Stimulated activated memory B cell treated with anti-CD40 and anti-IgM and Interleukin-4, amounts not matched to agents 10 μg/mL and 1 μg/mL and 100 μg/mL, for 72 hours (primary cell): Measurements from ENCODE around the gene ARMC12.
"Not testable (repeated sequence)": the region's sequence is repeated elsewhere in the genome, so short reads cannot be mapped to it uniquely, and the experiment has no call there.

ENCODE experiments used
- ATAC-seq: fragments of 150-1000 bp; cut with Tn5 transposase; 2 replicates; pipeline ENCODE4 v1.10.0; 2021
- H3K27ac Mint-ChIP-seq: one replicate; pipeline ENCODE4 v1.8.0; 2022; ENCODE audit warnings: mild to moderate bottlenecking, mixed read lengths
- H3K27me3 Mint-ChIP-seq: one replicate; pipeline ENCODE4 v1.8.0; 2022; ENCODE audit warnings: mixed read lengths
- H3K36me3 Mint-ChIP-seq: one replicate; pipeline ENCODE4 v1.8.0; 2022; ENCODE audit warnings: mixed read lengths
- H3K4me1 Mint-ChIP-seq: one replicate; pipeline ENCODE4 v1.8.0; 2022; ENCODE audit warnings: mixed read lengths
- H3K4me3 Mint-ChIP-seq: one replicate; pipeline ENCODE4 v1.8.0; 2022; ENCODE audit warnings: mild to moderate bottlenecking, moderate library complexity, mixed read lengths
- H3K9me3 Mint-ChIP-seq: one replicate; pipeline ENCODE4 v1.8.0; 2022; ENCODE audit warnings: mixed read lengths

Gene ARMC12

GRCh38 chr6:35736982-35737412 lies at the start of gene ARMC12:
ARMC12 (plus strand) TSS chr6:35737032; CDS start chr6:35737109, 77 bp downstream.
- Mint-ChIP-seq H3K9me3 (no peaks in the 10 kb centered on the region), H3K27me3 (no peaks in the 10 kb centered on the region), H3K36me3 (no peaks in the 10 kb centered on the region), H3K4me1 (peaks cover 28% of the 10 kb centered on the region), H3K27ac (peak within 1 kb of the TSS; percentile 69), H3K4me3 (no peak within 1 kb of the TSS)
- no peak for ATAC-seq

- peak; percentile 64 for ATAC-seq
- no peaks in the 10 kb centered on the region for H3K36me3 Mint-ChIP-seq
- H3K9me3 Mint-ChIP-seq: no peaks in the 10 kb centered on the region
- no peaks in the 10 kb centered on the region for H3K27me3 Mint-ChIP-seq
- peaks cover 20% of the 10 kb centered on the region for H3K4me1 Mint-ChIP-seq
- peak overlapping the region; percentile 78 for H3K27ac Mint-ChIP-seq
- peak overlapping the region; percentile 85 for H3K4me3 Mint-ChIP-seq
Observed at GRCh38 chr6:35687658-35688604, 48.9 kb upstream of the ARMC12 start.

GRCh38 chr6:35688605-35689322 lies 48.1 kb upstream of the ARMC12 start, which contains the start of gene FKBP5:
FKBP5 (minus strand) TSS chr6:35688915; CDS start chr6:35642824, 46,091 bp downstream.
- no peaks in the 10 kb centered on the region for H3K27me3 Mint-ChIP-seq
- no peaks in the 10 kb centered on the region for H3K36me3 Mint-ChIP-seq
- no peaks in the 10 kb centered on the region for H3K9me3 Mint-ChIP-seq
- H3K4me3 Mint-ChIP-seq: peak within 1 kb of the TSS; percentile 85
- peak; percentile 95 for ATAC-seq
- H3K4me1 Mint-ChIP-seq: peaks cover 20% of the 10 kb centered on the region
- peak within 1 kb of the TSS; percentile 78 for H3K27ac Mint-ChIP-seq

GRCh38 chr6:35690006-35690405 lies 46.8 kb upstream of the ARMC12 start:
- H3K27me3 Mint-ChIP-seq, H3K27ac Mint-ChIP-seq, ATAC-seq, H3K36me3 Mint-ChIP-seq, H3K4me3 Mint-ChIP-seq, H3K9me3 Mint-ChIP-seq: not testable (repeated sequence)
- H3K4me1 Mint-ChIP-seq: peaks cover 20% of the 10 kb centered on the region

- Mint-ChIP-seq H3K36me3 (no peaks in the 10 kb centered on the region), H3K9me3 (no peaks in the 10 kb centered on the region), H3K27ac (no peak overlapping the region), H3K27me3 (no peaks in the 10 kb centered on the region), H3K4me1 (peaks cover 20% of the 10 kb centered on the region), H3K4me3 (no peak overlapping the region)
- ATAC-seq: no peak
Observed at GRCh38 chr6:35690484-35690883, 46.3 kb upstream of the ARMC12 start.

GRCh38 chr6:35691027-35691824 lies 45.6 kb upstream of the ARMC12 start:
- Mint-ChIP-seq H3K27ac (no peak overlapping the region), H3K36me3 (no peaks in the 10 kb centered on the region), H3K4me3 (no peak overlapping the region), H3K9me3 (no peaks in the 10 kb centered on the region), H3K27me3 (no peaks in the 10 kb centered on the region), H3K4me1 (peaks cover 20% of the 10 kb centered on the region)
- no peak for ATAC-seq

GRCh38 chr6:35694462-35694861 lies 42.4 kb upstream of the ARMC12 start:
- Mint-ChIP-seq H3K4me3 (no peak overlapping the region), H3K36me3 (no peaks in the 10 kb centered on the region), H3K27ac (no peak overlapping the region), H3K4me1 (peaks cover 5% of the 10 kb centered on the region), H3K27me3 (no peaks in the 10 kb centered on the region), H3K9me3 (no peaks in the 10 kb centered on the region)
- no peak for ATAC-seq

GRCh38 chr6:35698430-35698829 lies 38.4 kb upstream of the ARMC12 start:
- H3K27me3 Mint-ChIP-seq, H3K9me3 Mint-ChIP-seq, H3K27ac Mint-ChIP-seq, H3K36me3 Mint-ChIP-seq, H3K4me3 Mint-ChIP-seq, ATAC-seq, H3K4me1 Mint-ChIP-seq: not testable (repeated sequence)

GRCh38 chr6:35698858-35699257 lies 38.0 kb upstream of the ARMC12 start:
- Mint-ChIP-seq H3K27ac (no peak overlapping the region), H3K4me1 (no peaks in the 10 kb centered on the region), H3K4me3 (no peak overlapping the region), H3K9me3 (peaks cover under 1% of the 10 kb centered on the region), H3K27me3 (no peaks in the 10 kb centered on the region), H3K36me3 (no peaks in the 10 kb centered on the region)
- ATAC-seq: no peak

- no peaks in the 10 kb centered on the region for H3K36me3 Mint-ChIP-seq
- H3K4me3 Mint-ChIP-seq: no peak overlapping the region
- H3K9me3 Mint-ChIP-seq: peaks cover 2% of the 10 kb centered on the region
- H3K27me3 Mint-ChIP-seq: no peaks in the 10 kb centered on the region
- no peak for ATAC-seq
- H3K27ac Mint-ChIP-seq: no peak overlapping the region
- H3K4me1 Mint-ChIP-seq: no peaks in the 10 kb centered on the region
Observed at GRCh38 chr6:35703554-35703953, 33.3 kb upstream of the ARMC12 start.

- H3K4me3 Mint-ChIP-seq: no peak overlapping the region
- H3K4me1 Mint-ChIP-seq: no peaks in the 10 kb centered on the region
- H3K27me3 Mint-ChIP-seq: no peaks in the 10 kb centered on the region
- no peak overlapping the region for H3K27ac Mint-ChIP-seq
- no peaks in the 10 kb centered on the region for H3K36me3 Mint-ChIP-seq
- no peak for ATAC-seq
- peaks cover 2% of the 10 kb centered on the region for H3K9me3 Mint-ChIP-seq
Observed at GRCh38 chr6:35706468-35706867, 30.4 kb upstream of the ARMC12 start.

GRCh38 chr6:35707714-35708407 lies 29.0 kb upstream of the ARMC12 start:
- no peaks in the 10 kb centered on the region for H3K4me1 Mint-ChIP-seq
- H3K4me3 Mint-ChIP-seq: no peak overlapping the region
- H3K27ac Mint-ChIP-seq: no peak overlapping the region
- H3K9me3 Mint-ChIP-seq: peaks cover 2% of the 10 kb centered on the region
- no peaks in the 10 kb centered on the region for H3K36me3 Mint-ChIP-seq
- no peaks in the 10 kb centered on the region for H3K27me3 Mint-ChIP-seq
- no peak for ATAC-seq

GRCh38 chr6:35708585-35708984 lies 28.2 kb upstream of the ARMC12 start:
- Mint-ChIP-seq H3K36me3 (no peaks in the 10 kb centered on the region), H3K9me3 (peaks cover 2% of the 10 kb centered on the region), H3K27me3 (no peaks in the 10 kb centered on the region), H3K4me3 (no peak overlapping the region), H3K4me1 (no peaks in the 10 kb centered on the region), H3K27ac (no peak overlapping the region)
- no peak for ATAC-seq

- no peak for ATAC-seq
- Mint-ChIP-seq H3K27ac (no peak overlapping the region), H3K27me3 (no peaks in the 10 kb centered on the region), H3K36me3 (no peaks in the 10 kb centered on the region), H3K9me3 (no peaks in the 10 kb centered on the region), H3K4me3 (no peak overlapping the region), H3K4me1 (no peaks in the 10 kb centered on the region)
Observed at GRCh38 chr6:35710241-35710847, 26.5 kb upstream of the ARMC12 start.
